ENCODE measurements around the gene C12orf43.

DNA sequence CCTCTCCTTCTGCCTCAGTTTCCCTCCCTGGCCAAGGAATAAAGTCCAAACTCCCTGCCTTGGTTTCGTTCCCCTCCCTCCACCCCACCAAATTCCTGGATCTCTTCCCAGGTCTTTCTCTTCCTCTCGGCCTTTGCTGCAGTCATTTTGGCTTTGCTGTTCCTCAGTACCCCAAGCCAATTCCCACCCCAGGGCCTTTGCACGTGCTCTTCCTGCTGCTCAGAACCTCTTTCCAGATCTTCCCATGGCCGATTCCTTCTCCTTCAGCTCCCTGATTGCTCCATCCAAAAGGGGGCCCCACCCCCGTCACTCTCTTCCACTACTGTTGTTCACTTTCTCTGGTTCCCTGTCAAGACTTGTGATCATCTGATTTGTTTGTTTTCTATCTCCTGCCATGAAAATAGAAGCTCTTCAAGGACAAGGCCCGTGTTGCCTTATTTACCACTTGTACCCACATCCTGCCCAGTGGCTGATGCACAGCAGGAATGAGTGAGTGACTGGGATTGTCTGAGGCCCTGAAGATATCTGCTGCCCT, 34.8 kb downstream of the C12orf43 start:
- TF ChIP-seq GABPA (IDR thresholded peaks at IDR 0.05 in 1 of 2, conservative IDR thresholded peaks at IDR 0.05 in 1 of 2) = no peak
- no peak for TF ChIP-seq YY1 (IDR thresholded peaks at IDR 0.05)
- no peak for TF ChIP-seq RXRA (IDR thresholded peaks at IDR 0.05)
- TF ChIP-seq, protein P1, sequence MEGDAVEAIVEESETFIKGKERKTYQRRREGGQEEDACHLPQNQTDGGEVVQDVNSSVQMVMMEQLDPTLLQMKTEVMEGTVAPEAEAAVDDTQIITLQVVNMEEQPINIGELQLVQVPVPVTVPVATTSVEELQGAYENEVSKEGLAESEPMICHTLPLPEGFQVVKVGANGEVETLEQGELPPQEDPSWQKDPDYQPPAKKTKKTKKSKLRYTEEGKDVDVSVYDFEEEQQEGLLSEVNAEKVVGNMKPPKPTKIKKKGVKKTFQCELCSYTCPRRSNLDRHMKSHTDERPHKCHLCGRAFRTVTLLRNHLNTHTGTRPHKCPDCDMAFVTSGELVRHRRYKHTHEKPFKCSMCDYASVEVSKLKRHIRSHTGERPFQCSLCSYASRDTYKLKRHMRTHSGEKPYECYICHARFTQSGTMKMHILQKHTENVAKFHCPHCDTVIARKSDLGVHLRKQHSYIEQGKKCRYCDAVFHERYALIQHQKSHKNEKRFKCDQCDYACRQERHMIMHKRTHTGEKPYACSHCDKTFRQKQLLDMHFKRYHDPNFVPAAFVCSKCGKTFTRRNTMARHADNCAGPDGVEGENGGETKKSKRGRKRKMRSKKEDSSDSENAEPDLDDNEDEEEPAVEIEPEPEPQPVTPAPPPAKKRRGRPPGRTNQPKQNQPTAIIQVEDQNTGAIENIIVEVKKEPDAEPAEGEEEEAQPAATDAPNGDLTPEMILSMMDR (IDR thresholded peaks at IDR 0.05; ENCODE audit: low read depth, low read length, missing input control) = no peak
- TF ChIP-seq, protein P2, sequence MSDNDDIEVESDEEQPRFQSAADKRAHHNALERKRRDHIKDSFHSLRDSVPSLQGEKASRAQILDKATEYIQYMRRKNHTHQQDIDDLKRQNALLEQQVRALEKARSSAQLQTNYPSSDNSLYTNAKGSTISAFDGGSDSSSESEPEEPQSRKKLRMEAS (IDR thresholded peaks at IDR 0.05) = no peak
- TF ChIP-seq FOXA2 (IDR thresholded peaks at IDR 0.05) = no peak
- no peak for TF ChIP-seq HNF4G (IDR thresholded peaks at IDR 0.05)
- TF ChIP-seq RAD21 (IDR thresholded peaks at IDR 0.05) = no peak
- no peak for TF ChIP-seq SP1 (IDR thresholded peaks at IDR 0.05)
- TF ChIP-seq, protein P3, sequence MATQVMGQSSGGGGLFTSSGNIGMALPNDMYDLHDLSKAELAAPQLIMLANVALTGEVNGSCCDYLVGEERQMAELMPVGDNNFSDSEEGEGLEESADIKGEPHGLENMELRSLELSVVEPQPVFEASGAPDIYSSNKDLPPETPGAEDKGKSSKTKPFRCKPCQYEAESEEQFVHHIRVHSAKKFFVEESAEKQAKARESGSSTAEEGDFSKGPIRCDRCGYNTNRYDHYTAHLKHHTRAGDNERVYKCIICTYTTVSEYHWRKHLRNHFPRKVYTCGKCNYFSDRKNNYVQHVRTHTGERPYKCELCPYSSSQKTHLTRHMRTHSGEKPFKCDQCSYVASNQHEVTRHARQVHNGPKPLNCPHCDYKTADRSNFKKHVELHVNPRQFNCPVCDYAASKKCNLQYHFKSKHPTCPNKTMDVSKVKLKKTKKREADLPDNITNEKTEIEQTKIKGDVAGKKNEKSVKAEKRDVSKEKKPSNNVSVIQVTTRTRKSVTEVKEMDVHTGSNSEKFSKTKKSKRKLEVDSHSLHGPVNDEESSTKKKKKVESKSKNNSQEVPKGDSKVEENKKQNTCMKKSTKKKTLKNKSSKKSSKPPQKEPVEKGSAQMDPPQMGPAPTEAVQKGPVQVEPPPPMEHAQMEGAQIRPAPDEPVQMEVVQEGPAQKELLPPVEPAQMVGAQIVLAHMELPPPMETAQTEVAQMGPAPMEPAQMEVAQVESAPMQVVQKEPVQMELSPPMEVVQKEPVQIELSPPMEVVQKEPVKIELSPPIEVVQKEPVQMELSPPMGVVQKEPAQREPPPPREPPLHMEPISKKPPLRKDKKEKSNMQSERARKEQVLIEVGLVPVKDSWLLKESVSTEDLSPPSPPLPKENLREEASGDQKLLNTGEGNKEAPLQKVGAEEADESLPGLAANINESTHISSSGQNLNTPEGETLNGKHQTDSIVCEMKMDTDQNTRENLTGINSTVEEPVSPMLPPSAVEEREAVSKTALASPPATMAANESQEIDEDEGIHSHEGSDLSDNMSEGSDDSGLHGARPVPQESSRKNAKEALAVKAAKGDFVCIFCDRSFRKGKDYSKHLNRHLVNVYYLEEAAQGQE (IDR thresholded peaks at IDR 0.05) = no peak
- TF ChIP-seq HNF4A (conservative IDR thresholded peaks at IDR 0.05) = no peak
